HCT116 (cell line): Measurements from ENCODE around the gene PLSCR5. TPM values are rescaled to one million over a fixed set of nuclear protein-coding genes. Genes with fewer than 3 reads are reported as not detected.

Experiments
- ATAC-seq: fragments of 200-7000 bp; cut with Tn5 transposase; 2 replicates; pipeline ENCODE4 v1.9.1; 2020; ENCODE audit warnings: mild to moderate bottlenecking, moderate library complexity
- BruUV-seq: library from RNA; stranded (reverse); fragments of 400-500 nt; replicated peaks from 2 replicates; lab custom pipeline; 2021; lab: Mats Ljungman, UMichigan
- CTCF ChIA-PET: fragments of 300-600 bp; sonication (Branson Sonifier 250); formaldehyde crosslinking; loops from one replicate; lab custom pipeline; 2021; ENCODE audit warnings: antibody characterized with exemption; lab: Charles Lee
- POLR2A ChIA-PET: fragments of 300-600, 350-600 bp; sonication (Branson Sonifier 250); formaldehyde crosslinking; loops from one replicate; lab custom pipeline; 2021; ENCODE audit warnings: antibody characterized with exemption; lab: Charles Lee
- RAD21 ChIA-PET, 2 experiments: fragments of 300-600 bp; sonication (Branson Sonifier 250); formaldehyde crosslinking; loops; one replicate each; lab custom pipeline; 2023; ENCODE audit warnings: low total read pairs in 2 of 2; ENCODE audit not compliant: uncharacterized antibody in 2 of 2, unreplicated experiment in 2 of 2, low non-redundant PET in 1 of 2; lab: Charles Lee
- DNase-seq: peaks from one replicate; pipeline ENCODE4 v3.0.0-alpha.2; 2010; ENCODE audit warnings: low read depth, low spot score
- H2AFZ ChIP-seq: fragments of 200-600 bp; shearing (Covaris generic), sonication (generic); 2 replicates; pipeline ENCODE4 v1.6.1; 2017; ENCODE audit warnings: low read depth, mixed run types, mixed read lengths, antibody characterized with exemption, low read length; ENCODE audit not compliant: poor library complexity, severe bottlenecking
- H3K27ac ChIP-seq: 2 replicates; pipeline ENCODE4 v1.5.1; 2012; ENCODE audit warnings: low read depth, low read length
- H3K27me3 ChIP-seq: fragments of 200-600 bp; sonication (generic); 2 replicates; pipeline ENCODE4 v1.6.1; 2016; ENCODE audit warnings: mixed run types, low read length, mixed read lengths; ENCODE audit not compliant: insufficient read depth
- H3K36me3 ChIP-seq, 2 experiments: fragments of 200-500 bp in 1 of 2; fragments of 200-600 bp in 1 of 2; sonication (Bioruptor generic) in 1 of 2; sonication (generic) in 1 of 2; 2 replicates each; pipeline versions ENCODE4 v1.5.1 to v1.6.1; 2014 to 2016; ENCODE audit warnings: low read length in 2 of 2, inconsistent platforms in 1 of 2, mixed read lengths in 1 of 2, mixed run types in 1 of 2; ENCODE audit not compliant: insufficient read depth in 2 of 2, control insufficient read depth in 1 of 2
- H3K4me1 ChIP-seq, 2 experiments: fragments of 200-600 bp in 1 of 2; sonication (generic) in 1 of 2; 2 replicates each; pipeline versions ENCODE4 v1.5.1 to v1.6.1; 2012 to 2017; ENCODE audit warnings: low read length in 2 of 2, inconsistent platforms in 1 of 2, mild to moderate bottlenecking in 1 of 2, mixed read lengths in 1 of 2, mixed run types in 1 of 2, moderate library complexity in 1 of 2; ENCODE audit not compliant: insufficient read depth in 2 of 2, control insufficient read depth in 1 of 2
- H3K4me2 ChIP-seq: fragments of 200-600 bp; sonication (generic); 2 replicates; pipeline ENCODE4 v1.6.1; 2017; ENCODE audit warnings: mixed run types, low read length, mixed read lengths
- H3K4me3 ChIP-seq, 2 experiments: fragments of 200-600 bp in 1 of 2; sonication (generic) in 1 of 2; replicated peaks in 1 of 2; 2 replicates each; pipeline ENCODE4 v1.5.1; 2011 to 2016; ENCODE audit warnings: low read length in 2 of 2, control low read depth in 1 of 2, low read depth in 1 of 2, mild to moderate bottlenecking in 1 of 2, mixed read lengths in 1 of 2, mixed run types in 1 of 2
- H3K79me2 ChIP-seq: fragments of 200-600 bp; sonication (generic); 2 replicates; pipeline ENCODE4 v1.6.1; 2017; ENCODE audit warnings: mild to moderate bottlenecking, mixed run types, low read length, moderate library complexity, mixed read lengths; ENCODE audit not compliant: insufficient read depth
- H3K9ac ChIP-seq: fragments of 200-600 bp; sonication (generic); 2 replicates; pipeline ENCODE4 v1.6.1; 2016; ENCODE audit warnings: low read length, mixed read lengths
- H3K9me2 ChIP-seq: fragments of 200-600 bp; sonication (generic), shearing (Covaris generic); 2 replicates; pipeline ENCODE4 v1.6.1; 2017; ENCODE audit warnings: mixed run types, mild to moderate bottlenecking, moderate library complexity; ENCODE audit not compliant: insufficient read depth
- H3K9me3 ChIP-seq, 2 experiments: fragments of 200-500 bp in 1 of 2; fragments of 200-600 bp in 1 of 2; sonication (Bioruptor generic) in 1 of 2; sonication (generic) in 1 of 2; 2 replicates each; pipeline ENCODE4 v1.6.1; 2014 to 2017; ENCODE audit warnings: low read length in 2 of 2, mixed read lengths in 2 of 2, inconsistent platforms in 1 of 2, low read depth in 1 of 2, mild to moderate bottlenecking in 1 of 2, mixed run types in 1 of 2, moderate library complexity in 1 of 2; ENCODE audit not compliant: control insufficient read depth in 1 of 2, insufficient read depth in 1 of 2
- H4K20me1 ChIP-seq: fragments of 200-600 bp; sonication (generic), shearing (Covaris generic); 2 replicates; pipeline ENCODE4 v1.6.1; 2017; ENCODE audit warnings: mixed run types, mild to moderate bottlenecking, moderate library complexity; ENCODE audit not compliant: insufficient read depth
- EGR1 ChIP-seq: IDR thresholded peaks from 2 replicates; pipeline ENCODE4 v1.6.1; 2012; ENCODE audit warnings: low read depth
- MAX ChIP-seq: IDR thresholded peaks from 2 replicates; pipeline ENCODE4 v1.6.1; 2012
- POLR2A ChIP-seq: IDR thresholded peaks from 2 replicates; pipeline ENCODE4 v1.7.0; 2011; ENCODE audit warnings: borderline replicate concordance; ENCODE audit not compliant: insufficient read depth, insufficient read length; ENCODE audit errors: extremely low read depth
- REST ChIP-seq: IDR thresholded peaks from 2 replicates; pipeline ENCODE4 v1.6.1; 2012; ENCODE audit warnings: low read depth
- YY1 ChIP-seq: IDR thresholded peaks from 2 replicates; pipeline ENCODE4 v1.6.1; 2011; ENCODE audit warnings: low read length, low read depth, moderate library complexity, mild to moderate bottlenecking; ENCODE audit not compliant: insufficient replicate concordance; ENCODE audit errors: extremely low read depth
- ZBTB33 ChIP-seq: IDR thresholded peaks from 2 replicates; pipeline ENCODE4 v1.6.1; 2011; ENCODE audit warnings: mild to moderate bottlenecking, low read length, moderate library complexity; ENCODE audit not compliant: insufficient replicate concordance; ENCODE audit errors: extremely low read depth
- intact Hi-C: fragments of 100-400 bp; cut with micrococcal nuclease; formaldehyde crosslinking; loops from 2 replicates; pipeline ENCODE4 v1.10.0; 2022
- total RNA-seq: library from RNA; stranded (reverse); gene quantifications from one replicate; pipeline ENCODE4 v1.2.1, GENCODE V29; 2021; ENCODE audit not compliant: unreplicated experiment

PLSCR5 gene
- total RNA-seq, 1 experiment from 2014 or later = not detected

- ATAC-seq = no peak
- ChIA-PET RAD21 (no interaction called here), CTCF (no interaction called here), POLR2A (no interaction called here)
- no peaks in the 10 kb centered on the region for H3K27me3 ChIP-seq
- no peak overlapping the region for H3K9ac ChIP-seq
- H3K79me2 ChIP-seq = no peaks in the 10 kb centered on the region
- BruUV-seq = no TSS peak
- no peak for DNase-seq
- no peak overlapping the region for H3K4me2 ChIP-seq
- H3K4me1 ChIP-seq = no peaks in the 10 kb centered on the region
- no peak overlapping the region for H3K27ac ChIP-seq
- no peaks in the 10 kb centered on the region for H3K36me3 ChIP-seq
- no peaks in the 10 kb centered on the region for H4K20me1 ChIP-seq
- TF ChIP-seq ZBTB33 = no peak
- TF ChIP-seq REST = no peak
- no peak for TF ChIP-seq MAX
- TF ChIP-seq POLR2A = no peak
- no peak for TF ChIP-seq EGR1
- no peak for TF ChIP-seq YY1
- TF ChIP-seq, all 23 proteins: peak for 0
- Histone ChIP-seq H3K9me2 (no peaks in the 10 kb centered on the region), H3K9me3 (no peaks in the 10 kb centered on the region), H2AFZ (no peak overlapping the region), H3K4me3 (no peak overlapping the region)
- intact Hi-C loops = no loop called here
Measured at GRCh38 chr3:146611096-146611495, 6.0 kb upstream of the PLSCR5 start.
